NT2/D1 (cell line): ENCODE measurements around the gene CDH18.

Experiments used
- DNase-seq: peaks from one replicate; pipeline ENCODE4 v3.0.0-alpha.2; 2011; ENCODE audit warnings: low read depth, low spot score
- H3K27me3 ChIP-seq: 2 replicates; pipeline ENCODE4 v1.6.0; 2011; ENCODE audit warnings: mild to moderate bottlenecking; ENCODE audit not compliant: insufficient read length, insufficient read depth
- H3K36me3 ChIP-seq: 2 replicates; pipeline ENCODE4 v1.6.1; 2011; ENCODE audit warnings: mild to moderate bottlenecking, low read length, mixed read lengths; ENCODE audit not compliant: insufficient read depth, insufficient read length
- H3K4me1 ChIP-seq: 2 replicates; pipeline ENCODE4 v1.5.1; 2011; ENCODE audit not compliant: insufficient read depth, insufficient read length
- H3K4me3 ChIP-seq: 2 replicates; pipeline ENCODE4 v1.5.1; 2011; ENCODE audit warnings: low read depth; ENCODE audit not compliant: insufficient read length
- H3K9ac ChIP-seq: 2 replicates; pipeline ENCODE4 v1.6.0; 2011; ENCODE audit warnings: low read depth; ENCODE audit not compliant: insufficient read length
- H3K9me3 ChIP-seq: 2 replicates; pipeline ENCODE4 v1.5.1; 2011; ENCODE audit warnings: mild to moderate bottlenecking, low read length; ENCODE audit not compliant: insufficient read depth
- SUZ12 ChIP-seq: IDR thresholded peaks from 2 replicates; pipeline ENCODE4 v1.6.1; 2011; ENCODE audit not compliant: insufficient read length, insufficient read depth; ENCODE audit errors: extremely low read depth
- YY1 ChIP-seq: IDR thresholded peaks from 2 replicates; pipeline ENCODE4 v1.6.1; 2011; ENCODE audit not compliant: insufficient read length, insufficient read depth
- ZNF274 ChIP-seq: IDR thresholded peaks from 2 replicates; pipeline ENCODE4 v1.6.1; 2011; ENCODE audit warnings: mild to moderate bottlenecking, low read depth, low read length

The CDH18 gene

DNA sequence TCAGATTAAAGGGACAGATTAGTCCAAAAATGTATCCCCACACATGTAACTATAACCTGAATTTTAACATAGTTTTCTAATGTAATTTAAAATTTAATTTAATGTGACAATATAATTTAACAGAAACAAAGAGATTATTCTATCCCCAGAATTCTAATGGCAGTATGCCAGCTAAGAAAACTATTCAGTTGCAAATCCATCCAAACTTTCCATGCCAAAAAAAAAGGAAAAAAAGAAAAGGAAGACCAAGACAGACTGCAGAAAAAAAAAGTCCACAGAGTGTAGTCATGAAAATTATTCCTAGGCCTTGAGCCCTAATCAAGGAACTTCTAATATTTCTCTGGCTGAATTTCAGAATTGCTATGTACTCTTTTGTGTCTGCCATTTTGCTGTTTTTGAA lies 217.6 kb downstream of the CDH18 start:
- H3K27me3 ChIP-seq = no peaks in the 10 kb centered on the region
- no peaks in the 10 kb centered on the region for H3K4me1 ChIP-seq
- TF ChIP-seq SUZ12 (no peak), YY1 (no peak), ZNF274 (no peak)
- no peaks in the 10 kb centered on the region for H3K36me3 ChIP-seq
- H3K9me3 ChIP-seq = no peaks in the 10 kb centered on the region; the same call in 1 of the 2 replicates
- no peak overlapping the region for H3K4me3 ChIP-seq
- DNase-seq = no peak
- H3K9ac ChIP-seq = no peak overlapping the region

DNA sequence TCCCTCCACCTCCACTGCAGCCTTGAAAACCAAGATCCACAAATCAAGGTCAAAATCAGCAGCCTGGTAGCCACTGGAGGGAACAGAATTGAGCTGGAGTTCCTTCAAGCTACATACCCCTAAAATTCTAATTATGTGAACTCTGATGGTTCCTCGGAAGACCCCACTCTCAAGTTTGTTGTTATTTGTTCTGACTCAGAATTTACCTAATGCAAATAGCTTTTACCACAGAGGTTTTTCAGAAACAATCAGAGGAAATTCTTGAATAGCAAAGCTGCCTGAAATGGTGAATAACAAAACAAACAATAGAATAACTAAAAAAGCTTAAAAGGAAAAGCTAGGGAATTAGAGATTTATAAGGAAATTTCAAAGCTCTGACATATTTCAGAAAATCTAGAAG lies 220.0 kb downstream of the CDH18 start:
- Histone ChIP-seq H3K4me3 (no peak overlapping the region), H3K9ac (no peak overlapping the region), H3K36me3 (no peaks in the 10 kb centered on the region), H3K4me1 (no peaks in the 10 kb centered on the region), H3K27me3 (no peaks in the 10 kb centered on the region), H3K9me3 (no peaks in the 10 kb centered on the region; the same call in 1 of the 2 replicates)
- DNase-seq = peak; percentile 9
- TF ChIP-seq YY1 (no peak), ZNF274 (no peak), SUZ12 (no peak)

DNA sequence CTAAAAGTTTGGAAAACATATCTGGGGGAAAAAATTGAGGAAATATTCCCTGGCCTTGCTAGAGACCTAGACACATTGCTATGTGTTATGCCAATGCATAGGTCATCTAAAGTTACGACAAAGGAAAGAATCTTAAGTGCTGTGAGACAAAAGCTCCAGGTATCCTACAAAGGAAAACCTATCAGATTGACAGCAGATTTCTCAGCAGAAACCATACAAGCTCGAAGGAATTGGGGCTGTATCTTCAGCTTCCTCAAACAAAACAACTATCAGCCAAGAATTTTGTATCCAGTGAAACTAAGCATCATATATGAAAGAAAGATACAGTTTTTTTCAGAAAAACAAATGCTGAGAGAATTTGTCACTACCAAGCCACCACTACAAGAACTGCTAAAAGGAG lies 234.4 kb downstream of the CDH18 start:
- no peaks in the 10 kb centered on the region for H3K4me1 ChIP-seq
- no peaks in the 10 kb centered on the region for H3K9me3 ChIP-seq
- H3K36me3 ChIP-seq = no peaks in the 10 kb centered on the region
- no peak for DNase-seq
- H3K4me3 ChIP-seq = no peak overlapping the region
- H3K27me3 ChIP-seq = no peaks in the 10 kb centered on the region
- TF ChIP-seq ZNF274 (no peak), SUZ12 (no peak), YY1 (no peak)
- H3K9ac ChIP-seq = no peak overlapping the region

DNA sequence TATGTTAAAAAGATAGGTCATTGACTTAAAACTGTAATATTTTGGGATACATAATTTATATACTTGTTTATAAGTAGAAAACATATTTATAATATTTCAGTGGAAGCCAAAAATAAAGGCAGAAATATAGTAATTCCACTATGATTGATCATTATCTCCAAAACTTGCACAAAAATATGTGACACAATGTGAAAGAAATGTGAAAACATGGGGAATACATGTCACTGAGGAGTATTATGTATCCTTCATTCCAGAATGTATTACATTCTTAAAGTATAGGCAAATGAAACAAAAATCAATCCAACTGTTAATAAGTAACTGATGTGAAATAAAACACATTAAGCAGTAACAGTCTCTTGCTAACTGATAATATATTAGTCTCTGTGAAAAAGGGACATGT lies 236.7 kb downstream of the CDH18 start:
- Histone ChIP-seq H3K9me3 (no peaks in the 10 kb centered on the region), H3K27me3 (no peaks in the 10 kb centered on the region), H3K36me3 (no peaks in the 10 kb centered on the region), H3K4me1 (no peaks in the 10 kb centered on the region), H3K4me3 (no peak overlapping the region), H3K9ac (no peak overlapping the region)
- no peak for DNase-seq
- TF ChIP-seq SUZ12 (no peak), ZNF274 (no peak), YY1 (no peak)

DNA sequence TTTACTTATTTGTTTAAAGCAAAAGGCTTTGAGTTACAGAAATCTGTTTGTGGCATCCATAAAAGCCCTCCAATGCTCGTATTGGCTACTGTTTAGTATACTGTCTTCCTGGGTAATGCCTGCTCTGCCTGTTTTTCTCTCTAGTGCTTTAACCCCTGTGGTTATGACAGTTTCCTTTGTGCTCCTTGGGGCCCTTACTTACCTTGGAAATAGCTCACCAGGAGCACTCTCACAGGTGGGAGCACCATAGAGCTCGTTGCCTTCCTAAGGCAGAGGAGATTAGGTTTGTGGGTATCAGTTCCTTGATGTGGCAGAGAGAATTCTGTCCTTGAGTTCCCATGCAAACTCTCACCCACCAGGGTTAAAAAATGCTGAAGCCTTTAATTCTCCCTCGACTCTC lies 242.8 kb downstream of the CDH18 start:
- Histone ChIP-seq H3K9ac (no peak overlapping the region), H3K27me3 (no peaks in the 10 kb centered on the region), H3K4me3 (no peak overlapping the region), H3K4me1 (no peaks in the 10 kb centered on the region), H3K9me3 (no peaks in the 10 kb centered on the region), H3K36me3 (no peaks in the 10 kb centered on the region)
- TF ChIP-seq ZNF274 (no peak), YY1 (no peak), SUZ12 (no peak)
- DNase-seq = no peak

DNA sequence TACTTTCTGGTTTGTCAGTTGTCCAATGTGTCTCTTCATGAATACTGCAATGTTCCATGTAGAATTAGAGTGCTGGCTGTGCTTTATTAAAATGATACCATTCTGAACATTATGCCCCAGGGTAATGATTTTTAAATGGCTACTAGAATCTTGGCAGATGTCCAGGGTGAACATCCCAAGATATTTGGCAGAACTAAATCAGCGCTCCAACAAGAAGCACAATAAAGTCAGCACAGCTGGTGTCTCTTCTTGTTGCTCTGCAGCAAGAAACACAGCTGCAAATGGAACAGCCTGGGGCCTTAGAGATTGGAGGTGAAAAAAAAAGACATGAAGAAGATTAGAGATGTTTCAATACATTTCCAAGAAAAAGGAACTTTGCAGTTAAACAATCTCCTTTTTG lies 248.3 kb downstream of the CDH18 start:
- no peaks in the 10 kb centered on the region for H3K36me3 ChIP-seq
- H3K4me1 ChIP-seq = no peaks in the 10 kb centered on the region
- H3K9me3 ChIP-seq = no peaks in the 10 kb centered on the region
- TF ChIP-seq YY1 = no peak
- TF ChIP-seq SUZ12 = no peak
- no peak for TF ChIP-seq ZNF274
- no peak overlapping the region for H3K4me3 ChIP-seq
- no peak overlapping the region for H3K9ac ChIP-seq
- H3K27me3 ChIP-seq = no peaks in the 10 kb centered on the region
- DNase-seq = no peak

DNA sequence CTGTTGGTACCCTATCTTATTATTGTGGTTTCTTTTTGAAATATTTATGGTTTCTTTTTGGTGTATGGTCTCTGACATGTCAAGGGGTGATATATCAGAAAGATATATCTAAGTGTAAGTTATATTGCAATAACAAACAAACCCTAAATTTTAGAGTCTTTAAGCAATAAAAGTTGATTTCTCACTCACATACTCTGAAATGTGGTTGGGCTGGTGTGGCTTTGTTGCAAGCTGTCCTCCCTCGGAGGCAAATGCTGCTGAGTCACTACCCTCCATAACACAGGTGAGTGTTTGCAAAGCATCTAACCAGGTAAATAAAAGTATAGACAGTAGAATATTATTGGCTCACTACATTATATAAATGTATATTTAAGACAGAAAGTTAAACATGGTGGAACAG lies 253.2 kb downstream of the CDH18 start:
- Histone ChIP-seq H3K9ac (no peak overlapping the region), H3K36me3 (no peaks in the 10 kb centered on the region), H3K9me3 (peaks cover 13% of the 10 kb centered on the region), H3K27me3 (no peaks in the 10 kb centered on the region), H3K4me1 (no peaks in the 10 kb centered on the region), H3K4me3 (no peak overlapping the region)
- DNase-seq = no peak
- TF ChIP-seq SUZ12 (no peak), YY1 (no peak), ZNF274 (no peak)
